Measurements from ENCODE around the gene ARID3A.
A peak's percentile ranks its signal among the peaks of the same experiment; 100 is the strongest.
"Not testable (repeated sequence)": the region's sequence is repeated elsewhere in the genome, so short reads cannot be mapped to it uniquely, and the experiment has no call there.

ARID3A gene, protein sequence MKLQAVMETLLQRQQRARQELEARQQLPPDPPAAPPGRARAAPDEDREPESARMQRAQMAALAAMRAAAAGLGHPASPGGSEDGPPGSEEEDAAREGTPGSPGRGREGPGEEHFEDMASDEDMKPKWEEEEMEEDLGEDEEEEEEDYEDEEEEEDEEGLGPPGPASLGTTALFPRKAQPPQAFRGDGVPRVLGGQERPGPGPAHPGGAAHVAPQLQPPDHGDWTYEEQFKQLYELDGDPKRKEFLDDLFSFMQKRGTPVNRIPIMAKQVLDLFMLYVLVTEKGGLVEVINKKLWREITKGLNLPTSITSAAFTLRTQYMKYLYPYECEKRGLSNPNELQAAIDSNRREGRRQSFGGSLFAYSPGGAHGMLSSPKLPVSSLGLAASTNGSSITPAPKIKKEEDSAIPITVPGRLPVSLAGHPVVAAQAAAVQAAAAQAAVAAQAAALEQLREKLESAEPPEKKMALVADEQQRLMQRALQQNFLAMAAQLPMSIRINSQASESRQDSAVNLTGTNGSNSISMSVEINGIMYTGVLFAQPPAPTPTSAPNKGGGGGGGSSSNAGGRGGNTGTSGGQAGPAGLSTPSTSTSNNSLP

DNA sequence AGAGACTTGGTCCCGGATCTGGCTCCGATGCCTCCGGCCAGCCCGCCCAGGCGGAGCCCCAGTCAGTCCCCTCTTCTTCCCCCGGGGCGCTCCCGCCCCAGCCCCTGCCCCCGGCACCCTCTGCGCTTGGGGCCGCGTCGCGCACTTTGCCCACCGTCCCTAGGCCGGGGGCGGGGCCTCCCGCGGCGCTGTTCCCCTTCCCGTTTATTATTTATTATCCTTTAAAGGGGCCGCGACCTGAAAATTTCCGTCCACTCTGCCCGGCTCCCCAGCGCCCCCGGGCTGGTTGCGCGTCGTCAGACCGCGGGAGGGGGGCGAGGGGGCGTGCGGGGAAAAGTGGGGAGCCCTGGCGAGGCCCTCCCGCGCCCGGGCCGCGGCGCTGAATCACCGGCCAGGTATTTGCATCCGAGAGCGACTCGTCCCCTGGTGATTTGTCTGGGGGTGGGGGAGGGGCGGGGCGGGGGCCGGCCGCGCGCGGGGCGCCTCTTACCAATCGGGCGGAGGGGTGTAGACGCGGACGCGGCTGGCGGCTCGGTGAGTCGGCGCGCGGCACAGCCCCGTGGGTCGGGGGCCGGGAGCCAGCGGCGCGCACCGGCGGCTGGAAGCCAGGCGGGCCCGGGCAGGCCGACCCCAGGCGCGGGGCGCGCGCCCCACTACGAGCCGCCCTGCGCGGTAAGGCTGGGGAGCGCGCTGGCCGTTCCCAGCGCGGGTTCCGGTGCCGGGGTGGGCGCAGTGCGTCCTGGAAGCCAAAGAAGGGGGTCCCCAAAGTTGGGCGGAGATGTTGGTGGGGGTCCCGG is at the start of gene ARID3A:
Gene ARID3A, plus strand, starts transcription at position 510 of the 797 bp plus-strand sequence. CDS start 3,494 bp downstream, outside the sequence.
- DNase-seq: peak; percentile 74 to 78

DNA sequence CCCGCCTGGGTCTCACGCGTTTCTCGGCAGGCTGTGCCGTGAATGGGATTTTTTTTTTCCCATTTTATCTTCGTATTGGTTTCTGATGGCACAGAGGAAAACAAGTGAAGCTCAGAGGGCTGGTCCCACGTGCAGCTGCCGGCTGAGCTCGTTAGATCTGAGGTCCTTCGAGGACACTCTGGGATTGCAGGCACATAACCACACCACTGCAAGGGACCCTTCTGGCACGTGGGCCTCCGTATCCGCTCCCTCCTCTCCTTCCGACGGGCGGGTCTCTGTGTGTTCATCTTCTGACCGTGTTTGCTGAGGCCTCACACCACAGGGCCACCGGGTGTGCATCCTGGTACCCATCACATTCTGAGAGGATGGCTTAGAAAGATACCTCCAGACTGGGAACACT is 49.7 kb upstream of the ARID3A start:
- DNase-seq: no peak

DNA sequence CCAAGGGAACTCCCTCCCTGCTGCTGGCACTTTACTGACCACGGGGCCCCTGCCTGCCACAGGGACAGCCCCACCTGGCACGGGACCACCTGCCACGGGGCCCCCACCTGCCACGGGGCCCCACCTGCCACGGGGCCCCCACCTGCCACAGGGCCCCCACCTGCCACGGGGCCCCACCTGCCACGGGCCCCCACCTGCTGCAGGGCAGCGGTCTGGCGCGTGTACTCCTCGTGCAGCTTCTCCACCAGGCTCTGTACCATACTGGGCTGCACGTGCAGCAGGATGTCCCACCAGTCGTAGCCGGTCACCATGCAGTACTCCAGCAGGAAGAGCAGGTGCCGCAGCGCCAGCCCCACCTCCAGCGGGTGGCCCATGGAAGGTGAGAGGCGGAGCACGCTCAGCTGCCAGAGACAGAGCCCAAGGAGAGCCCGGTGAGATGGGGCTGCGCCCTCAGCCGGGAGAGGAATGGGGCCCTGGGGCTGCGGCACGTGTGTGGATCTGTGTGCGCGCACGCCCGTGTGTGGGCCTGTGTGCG is 49.0 kb upstream of the ARID3A start:
- DNase-seq: no peak

DNA sequence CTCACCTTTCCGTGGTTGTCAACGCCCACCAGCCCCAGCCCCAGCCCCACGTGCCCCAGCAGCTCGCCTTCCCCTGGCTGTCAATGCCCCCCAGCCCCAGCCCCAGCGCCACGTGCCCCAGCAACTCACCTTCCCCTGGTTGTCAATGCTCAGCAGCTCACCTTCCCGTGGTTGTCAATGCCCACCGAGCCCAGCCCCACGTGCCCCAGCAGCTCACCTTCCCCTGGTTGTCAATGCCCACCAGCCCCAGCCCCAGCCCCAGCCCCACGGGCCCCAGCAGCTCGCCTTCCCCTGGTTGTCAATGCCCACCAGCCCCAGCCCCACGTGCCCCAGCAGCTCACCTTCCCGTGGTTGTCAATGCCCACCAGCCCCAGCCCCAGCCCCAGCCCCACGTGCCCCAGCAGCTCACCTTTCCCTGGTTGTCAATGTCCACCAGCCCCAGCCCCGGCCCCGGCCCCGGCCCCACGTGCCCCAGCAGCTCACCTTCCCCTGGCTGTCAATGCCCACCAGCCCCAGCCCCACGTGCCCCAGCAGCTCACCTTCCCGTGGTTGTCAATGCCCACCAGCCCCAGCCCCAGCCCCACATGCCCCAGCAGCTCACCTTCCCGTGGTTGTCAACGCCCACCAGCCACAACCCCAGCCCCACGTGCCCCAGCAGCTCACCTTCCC is 47.7 kb upstream of the ARID3A start:
- not testable (repeated sequence) for DNase-seq

DNA sequence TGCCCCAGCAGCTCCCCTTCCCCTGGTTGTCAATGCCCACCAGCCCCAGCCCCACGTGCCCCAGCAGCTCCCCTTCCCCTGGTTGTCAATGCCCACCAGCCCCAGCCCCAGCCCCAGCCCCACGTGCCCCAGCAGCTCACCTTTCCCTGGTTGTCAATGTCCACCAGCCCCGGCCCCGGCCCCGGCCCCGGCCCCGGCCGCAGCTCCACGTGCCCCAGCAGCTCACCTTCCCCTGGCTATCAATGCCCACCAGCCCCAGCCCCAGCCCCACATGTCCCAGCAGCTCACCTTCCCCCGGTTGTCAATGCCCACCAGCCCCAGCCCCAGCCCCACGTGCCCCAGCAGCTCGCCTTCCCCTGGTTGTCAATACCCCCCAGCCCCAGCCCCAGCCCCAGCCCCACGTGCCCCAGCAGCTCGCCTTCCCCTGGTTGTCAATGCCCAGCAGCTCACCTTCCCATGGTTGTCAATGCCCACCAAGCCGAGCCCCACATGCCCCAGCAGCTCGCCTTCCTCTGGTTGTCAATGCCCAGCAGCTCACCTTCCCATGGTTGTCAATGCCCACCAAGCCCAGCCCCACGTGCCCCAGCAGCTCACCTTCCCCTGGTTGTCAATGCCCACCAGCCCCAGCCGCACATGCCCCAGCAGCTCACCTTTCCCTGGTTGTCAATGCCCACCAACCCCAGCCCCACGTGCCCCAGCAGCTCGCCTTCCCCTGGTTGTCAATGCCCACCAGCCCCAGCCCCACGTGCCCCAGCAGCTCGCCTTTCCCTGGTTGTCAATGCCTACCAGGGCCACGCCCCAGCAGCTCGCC is 46.9 kb upstream of the ARID3A start:
- not testable (repeated sequence) for DNase-seq

DNA sequence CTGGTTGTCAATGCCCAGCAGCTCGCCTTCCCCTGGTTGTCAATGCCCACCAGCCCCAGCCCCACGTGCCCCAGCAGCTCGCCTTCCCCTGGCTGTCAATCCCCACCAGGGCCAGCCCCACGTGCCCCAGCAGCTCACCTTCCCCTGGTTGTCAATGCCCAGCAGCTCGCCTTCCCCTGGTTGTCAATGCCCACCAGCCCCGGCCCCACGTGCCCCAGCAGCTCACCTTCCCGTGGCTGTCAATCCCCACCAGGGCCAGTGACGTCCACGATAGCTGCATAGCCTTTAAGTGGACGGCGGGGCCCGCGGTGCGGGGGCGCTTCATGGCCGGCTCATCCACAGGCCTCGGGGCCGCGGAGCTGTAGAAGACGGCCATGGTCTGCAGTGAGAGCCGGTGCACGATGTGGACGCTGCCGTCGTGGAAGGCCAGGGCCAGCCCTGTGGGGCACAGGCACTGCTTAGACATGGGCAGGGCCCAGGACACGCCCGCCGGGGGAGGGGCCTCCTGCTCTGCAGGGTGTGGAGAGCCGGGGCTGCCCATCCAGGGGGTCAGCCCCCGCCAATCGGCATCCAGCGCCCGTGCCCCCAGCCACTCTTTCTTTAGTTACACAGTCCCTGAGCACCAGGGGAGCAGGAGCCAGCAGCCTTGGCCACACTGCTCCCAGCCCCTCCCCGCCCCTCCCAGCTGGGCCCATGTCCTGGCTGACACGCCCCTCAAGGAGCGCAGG is 46.0 kb upstream of the ARID3A start:
- no peak for DNase-seq

DNA sequence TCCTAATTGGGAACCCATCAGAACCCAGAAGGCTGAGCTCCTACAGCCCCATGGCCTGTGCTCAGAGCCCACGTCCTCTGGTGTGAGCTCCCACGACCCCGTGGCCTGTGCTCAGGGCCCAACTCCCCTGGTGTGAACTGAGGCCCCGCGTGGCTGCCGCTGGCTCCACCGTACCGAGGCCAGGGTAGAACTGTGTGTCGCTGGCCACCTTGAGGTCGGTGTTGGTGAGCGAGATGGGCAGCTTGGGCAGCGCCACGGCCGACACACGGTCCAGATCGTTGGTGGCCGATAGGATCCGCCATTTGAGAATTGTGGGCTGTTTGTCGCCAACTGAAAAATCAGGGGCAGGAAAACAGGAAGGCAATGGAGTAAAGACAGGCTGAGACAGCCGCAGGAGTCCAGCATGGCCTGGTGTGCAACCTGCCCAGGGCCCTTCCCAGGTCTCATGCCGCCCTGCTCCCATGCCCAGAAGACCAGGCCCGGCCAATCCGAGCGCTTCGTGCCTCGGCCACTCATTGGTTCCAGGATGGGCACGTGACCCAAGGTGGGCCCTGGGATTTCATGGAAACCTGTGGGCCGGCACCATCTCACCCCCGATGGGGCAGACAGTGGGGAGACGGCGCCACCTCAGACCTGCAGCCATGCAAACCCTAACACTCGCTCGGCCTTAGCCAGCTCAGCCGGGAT is 44.3 kb upstream of the ARID3A start:
- no peak for DNase-seq

DNA sequence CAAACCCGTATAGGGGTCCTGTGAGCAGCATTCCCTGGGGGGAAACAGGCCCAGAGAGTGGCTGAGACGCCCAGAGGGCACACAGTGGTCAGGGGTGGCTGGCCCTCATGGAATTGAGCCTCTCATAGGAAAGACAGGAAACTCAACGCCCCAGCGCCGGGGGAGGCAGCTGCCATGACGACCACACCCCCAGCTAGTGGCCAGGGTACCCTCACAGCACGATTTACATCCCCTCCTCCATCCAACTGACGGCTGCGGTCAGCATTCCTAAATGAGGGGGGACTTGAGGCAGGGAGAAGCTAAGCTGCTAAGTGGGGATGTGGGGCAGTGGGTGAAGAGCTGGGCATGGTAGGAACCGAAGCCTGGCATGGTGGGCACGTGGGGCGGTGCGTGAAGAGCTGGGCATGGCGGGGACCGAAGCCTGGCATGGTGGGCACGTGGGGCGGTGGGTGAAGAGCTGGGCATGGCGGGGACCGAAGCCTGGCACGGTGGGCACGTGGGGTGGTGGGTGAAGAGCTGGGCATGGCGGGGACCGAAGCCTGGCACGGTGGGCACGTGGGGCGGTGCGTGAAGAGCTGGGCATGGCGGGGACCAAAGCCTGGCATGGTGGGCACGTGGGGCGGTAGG is 42.9 kb upstream of the ARID3A start:
- no peak for DNase-seq

DNA sequence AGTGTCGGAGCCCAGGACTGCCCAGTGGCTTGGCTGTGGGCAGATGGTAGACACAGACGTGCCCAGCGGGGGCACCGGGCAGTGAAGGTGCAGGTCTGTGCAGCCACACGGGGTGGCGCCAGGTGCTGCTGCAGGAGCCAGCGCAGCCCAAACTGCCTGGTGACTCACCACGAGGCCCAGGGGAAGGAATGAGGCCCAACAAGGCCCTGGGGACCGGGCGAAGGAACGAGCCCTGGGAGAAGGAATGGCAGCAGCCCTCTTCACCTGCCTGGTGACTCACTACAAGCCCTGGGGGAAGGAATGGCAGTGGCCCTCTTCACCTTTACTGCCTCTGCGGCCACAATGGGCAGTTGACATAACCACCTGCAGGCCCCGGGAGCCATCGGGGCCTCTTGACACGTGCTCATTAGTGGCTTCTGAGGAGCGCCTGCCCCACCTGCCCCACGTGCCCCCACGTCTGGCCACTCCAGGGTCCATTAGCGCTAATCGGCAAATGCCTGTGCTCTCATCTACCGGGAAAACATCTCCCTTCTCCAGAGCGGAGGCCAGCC is 42.1 kb upstream of the ARID3A start:
- no peak for DNase-seq

DNA sequence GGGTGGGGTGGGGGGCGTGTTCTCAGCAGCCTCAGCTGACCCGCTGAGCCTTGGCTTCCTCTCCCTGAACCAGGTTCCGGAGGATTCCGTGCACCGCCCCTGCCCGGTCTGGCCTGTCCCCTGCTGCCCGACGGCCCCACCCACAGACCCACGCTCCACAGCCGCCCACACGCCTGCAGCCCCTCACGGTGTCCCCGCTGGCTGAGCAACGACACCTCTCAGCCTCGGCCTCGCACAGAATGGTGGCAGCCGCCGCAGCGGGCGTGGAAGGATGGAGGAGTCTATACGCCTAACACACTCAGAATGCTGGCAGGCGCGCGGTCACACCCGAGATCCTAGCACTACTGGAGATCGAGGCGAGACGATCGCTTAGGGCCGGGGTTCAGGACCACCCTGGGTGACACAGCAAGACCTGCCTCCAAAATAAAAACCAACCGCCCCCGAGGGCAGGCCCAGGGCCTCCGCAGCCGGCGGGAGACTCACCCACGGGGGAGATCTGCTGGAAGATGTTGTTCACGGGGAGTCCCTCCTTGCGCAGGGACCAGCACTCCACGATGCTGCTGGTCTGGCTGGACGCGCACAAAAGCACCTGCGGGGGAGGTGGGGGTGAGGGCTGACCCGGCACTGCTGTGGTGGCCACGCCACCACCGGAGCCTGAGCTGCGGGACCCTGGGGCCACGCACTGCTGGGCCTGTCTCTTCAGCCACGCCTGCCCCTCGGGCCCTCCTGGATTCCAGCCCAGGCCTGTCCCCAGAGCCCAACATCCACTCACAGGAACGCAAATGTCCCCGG is 41.2 kb upstream of the ARID3A start:
- no peak for DNase-seq

DNA sequence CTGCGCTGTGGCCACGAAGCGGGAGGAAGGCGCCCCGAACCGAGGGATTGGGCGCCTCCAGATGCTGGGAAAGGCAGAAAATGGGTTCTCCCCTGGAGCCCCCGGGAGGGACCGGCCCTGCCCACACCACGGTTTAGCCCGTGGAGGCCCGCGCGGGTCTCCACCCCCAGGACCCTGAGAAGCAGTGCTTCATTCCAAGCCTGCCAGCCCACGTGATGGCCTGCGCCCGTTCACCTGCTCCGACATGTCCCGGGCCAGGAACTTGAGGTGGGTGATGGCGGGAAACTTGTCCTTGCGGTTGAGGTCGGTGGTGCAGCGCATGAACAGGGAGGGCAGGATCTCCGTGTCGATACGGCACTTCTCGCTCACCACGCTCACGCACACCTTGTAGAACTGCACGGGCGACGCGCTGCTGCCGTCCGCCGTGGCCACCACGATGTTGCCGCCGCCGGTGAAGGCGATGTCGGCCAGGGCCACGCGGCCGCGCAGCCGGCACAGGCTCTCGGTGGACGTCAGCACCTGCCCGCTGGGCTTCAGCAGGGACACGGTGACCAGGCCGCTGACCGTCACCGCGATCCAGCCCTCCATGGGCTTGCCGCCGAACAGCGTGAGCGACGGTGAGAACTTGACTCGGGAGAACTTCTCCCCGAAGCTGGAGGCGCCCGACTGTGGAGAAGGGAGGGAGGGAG is 40.2 kb upstream of the ARID3A start:
- no peak for DNase-seq

DNA sequence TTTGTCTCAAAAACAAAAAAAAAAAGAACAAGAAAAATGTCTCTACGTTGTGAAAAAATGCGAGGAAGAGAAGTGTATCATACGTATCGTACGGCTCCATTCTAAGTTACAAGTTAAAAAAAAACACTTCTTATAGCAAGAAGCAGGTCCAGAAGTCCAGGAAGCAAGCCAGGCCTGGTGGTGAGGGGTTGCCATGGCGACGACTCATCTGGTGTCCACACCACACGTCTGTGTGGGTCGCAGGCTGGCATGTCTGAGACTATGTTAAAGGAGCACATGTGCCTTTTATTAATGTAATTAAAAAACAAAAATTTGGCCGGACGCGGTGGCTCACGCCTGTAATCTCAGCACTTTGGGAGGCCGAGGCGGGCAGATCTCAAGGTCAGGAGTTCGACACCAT is 38.8 kb upstream of the ARID3A start:
- DNase-seq: no peak

DNA sequence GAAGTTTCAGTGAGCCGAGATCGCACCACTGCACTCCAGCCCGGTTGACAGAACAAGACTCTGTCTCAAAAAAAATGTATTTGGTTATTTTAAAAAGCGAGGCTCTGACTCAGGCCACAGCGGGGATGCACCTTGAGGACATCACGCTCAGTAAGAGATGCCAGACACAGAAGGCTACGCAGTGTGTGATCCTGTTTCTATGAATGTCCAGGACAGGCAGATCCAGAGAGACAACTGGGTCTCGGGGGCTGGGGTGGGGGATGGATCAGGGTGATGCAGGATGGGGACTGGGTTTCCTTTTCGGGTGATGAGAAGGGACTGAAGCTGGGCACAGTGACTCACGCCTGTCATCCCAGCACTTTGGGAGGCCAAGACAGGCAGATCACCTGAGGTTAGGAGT is 38.2 kb upstream of the ARID3A start:
- no peak for DNase-seq

DNA sequence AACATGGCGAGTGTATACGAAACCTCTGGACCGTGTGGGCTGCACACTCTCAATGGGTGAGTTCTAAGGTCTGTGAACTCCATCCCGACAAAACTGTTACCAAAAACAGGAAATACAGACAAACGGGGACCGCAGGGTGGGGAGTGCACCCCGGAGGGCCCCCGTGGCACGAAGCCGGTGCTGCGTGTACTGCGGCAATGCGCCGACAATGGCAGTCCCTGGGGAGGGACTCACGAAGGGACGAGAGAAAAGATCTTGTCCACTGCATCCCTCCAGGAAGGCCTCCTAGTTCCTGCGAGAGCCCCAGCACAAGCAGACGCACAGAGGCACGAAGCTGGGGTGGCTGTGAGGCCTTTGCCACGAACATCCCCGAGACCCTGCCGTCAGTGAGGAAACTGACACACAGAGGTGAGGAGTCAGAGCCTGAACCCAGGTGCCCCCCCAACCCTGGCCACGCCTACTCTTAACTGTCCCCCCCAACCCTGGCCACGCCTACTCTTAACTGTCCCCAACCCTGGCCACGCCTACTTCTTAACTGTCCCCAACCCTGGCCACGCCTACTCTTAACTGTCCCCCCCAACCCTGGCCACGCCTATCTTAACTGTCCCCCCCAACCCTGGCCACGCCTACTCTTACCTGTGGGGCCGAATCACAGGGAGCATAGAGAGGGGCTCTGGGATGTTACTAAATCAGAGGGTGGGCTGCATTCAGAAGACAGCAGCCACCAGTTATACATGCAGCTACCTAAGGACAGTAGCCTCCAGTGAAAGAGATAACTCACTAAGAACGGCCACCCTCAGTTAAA is 37.1 kb upstream of the ARID3A start:
- no peak for DNase-seq

DNA sequence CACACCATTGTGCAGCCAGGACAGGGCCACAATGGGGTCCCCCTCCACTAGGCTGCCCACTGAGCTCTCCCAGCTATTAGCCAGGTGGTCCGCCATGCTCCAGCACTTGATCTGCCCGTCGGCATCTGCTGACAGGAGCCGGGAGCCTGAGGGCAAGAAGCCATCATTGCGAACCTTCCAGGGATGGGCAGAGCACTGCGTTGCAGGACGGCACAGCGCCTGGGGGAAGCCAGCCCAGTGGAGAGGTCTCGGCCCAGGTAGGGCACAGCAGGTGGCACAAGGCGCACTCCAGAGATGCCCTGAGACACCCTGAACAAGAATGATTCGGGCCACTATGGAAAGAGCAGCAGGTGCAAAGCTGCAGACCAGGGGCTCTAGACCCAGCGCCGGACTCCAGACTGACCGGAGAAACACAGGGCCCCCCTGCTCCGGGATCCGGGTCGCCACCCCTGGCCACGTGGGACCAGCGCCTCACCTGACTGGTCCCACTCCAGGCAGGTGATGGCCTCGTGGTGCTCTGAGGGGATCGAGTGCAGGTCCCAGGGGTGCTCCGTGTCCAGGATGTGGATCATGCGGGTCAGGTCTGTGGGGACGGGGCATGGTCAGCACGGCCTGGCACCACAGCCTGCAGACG is 36.1 kb upstream of the ARID3A start:
- no peak for DNase-seq

DNA sequence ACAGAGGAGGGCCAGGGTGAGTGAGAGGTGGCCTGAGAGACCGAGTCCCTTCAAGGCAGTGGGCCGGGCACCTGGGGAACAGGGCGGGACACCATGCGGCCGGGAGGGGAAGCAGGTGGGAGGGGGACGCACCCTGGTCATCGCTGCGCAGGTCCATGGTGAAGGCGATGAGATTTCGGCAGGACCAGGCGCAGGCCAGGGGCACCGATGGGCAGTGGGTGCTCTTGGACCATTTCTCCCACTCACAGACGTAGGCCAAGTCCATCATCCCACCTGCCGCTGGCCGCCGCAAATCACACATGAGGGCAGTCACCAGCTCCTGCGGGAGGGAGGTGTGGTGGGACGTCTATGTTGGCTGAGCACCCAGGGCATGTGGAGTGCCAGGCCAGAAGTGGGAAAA is 35.0 kb upstream of the ARID3A start:
- no peak for DNase-seq
